MCF 10A (cell line): Measurements from ENCODE around the gene KLHL22. TPM values are rescaled to one million over a fixed set of nuclear protein-coding genes. Genes with fewer than 3 reads are reported as not detected.

Source experiments
- BruUV-seq: library from RNA; stranded (reverse); fragments of 400-500 nt; replicated peaks from 2 replicates; lab custom pipeline; 2021; lab: Mats Ljungman, UMichigan
- CTCF ChIA-PET: fragments of 300-600 bp; sonication (Branson Sonifier 250); formaldehyde crosslinking; extraction: SDS; loops from one replicate; lab custom pipeline; 2021; ENCODE audit warnings: antibody characterized with exemption, inconsistent platforms; lab: Yijun Ruan, JAX
- POLR2A ChIA-PET: fragments of 300-600, 350-650 bp; sonication (Branson Sonifier 250); formaldehyde crosslinking; extraction: SDS; loops from one replicate; lab custom pipeline; 2020; ENCODE audit warnings: antibody characterized with exemption, inconsistent platforms; lab: Yijun Ruan, JAX
- DNase-seq: peaks from one replicate; pipeline ENCODE4 v3.0.0-alpha.2; 2018; ENCODE audit not compliant: unreplicated experiment
- H3K27ac Mint-ChIP-seq: one replicate; pipeline ENCODE4 v1.8.0; 2022; ENCODE audit warnings: mild to moderate bottlenecking, low read depth, mixed read lengths; ENCODE audit not compliant: unreplicated experiment
- H3K27me3 Mint-ChIP-seq: one replicate; pipeline ENCODE4 v1.8.0; 2022; ENCODE audit warnings: mixed read lengths; ENCODE audit not compliant: insufficient read depth, unreplicated experiment
- H3K36me3 Mint-ChIP-seq: one replicate; pipeline ENCODE4 v1.8.0; 2022; ENCODE audit warnings: mild to moderate bottlenecking, moderate library complexity, mixed read lengths; ENCODE audit not compliant: insufficient read depth, unreplicated experiment
- H3K4me1 Mint-ChIP-seq: one replicate; pipeline ENCODE4 v1.8.0; 2022; ENCODE audit warnings: mixed read lengths; ENCODE audit not compliant: insufficient read depth, unreplicated experiment
- H3K4me3 Mint-ChIP-seq: one replicate; pipeline ENCODE4 v1.8.0; 2022; ENCODE audit warnings: mild to moderate bottlenecking, moderate library complexity, mixed read lengths; ENCODE audit not compliant: unreplicated experiment
- H3K9me3 Mint-ChIP-seq: one replicate; pipeline ENCODE4 v1.8.0; 2022; ENCODE audit warnings: mixed read lengths; ENCODE audit not compliant: unreplicated experiment
- intact Hi-C: fragments of 100-400 bp; cut with micrococcal nuclease; formaldehyde crosslinking; loops from 2 replicates; pipeline ENCODE4 v1.14.1; 2022
- total RNA-seq: library from RNA; stranded (reverse); gene quantifications from 2 replicates; pipeline ENCODE4 v1.2.3, GENCODE V29; 2022
- TF ChIP-seq, protein P1 (sequence below): fragments of 200-600 bp; IDR thresholded peaks from one replicate; pipeline ENCODE4 v1.8.0; 2022; ENCODE audit warnings: antibody characterized with exemption, mild to moderate bottlenecking; ENCODE audit not compliant: unreplicated experiment

The KLHL22 gene
- total RNA-seq, 1 experiment from 2014 or later = 14.7 TPM

DNA sequence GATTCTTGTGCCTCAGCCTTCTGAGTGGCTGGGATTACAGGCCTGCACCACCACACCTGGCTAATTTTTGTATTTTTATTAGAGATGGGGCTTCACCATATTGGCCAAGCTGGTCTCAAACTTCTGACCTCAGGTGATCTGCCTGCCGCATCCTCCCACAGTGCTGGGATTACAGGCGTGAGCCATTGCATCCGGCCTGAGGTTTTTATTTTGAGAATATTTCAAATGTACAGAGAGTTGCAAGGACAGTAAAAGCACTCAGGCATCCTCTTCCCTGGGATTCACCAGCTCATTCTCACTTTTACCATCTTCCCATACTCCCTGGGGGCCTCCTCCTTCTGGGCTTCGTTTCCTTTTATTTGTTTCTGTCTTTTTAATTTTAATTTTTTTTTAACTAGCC is 24.0 kb upstream of the KLHL22 start:
- peaks cover 44% of the 10 kb centered on the region for H3K4me1 Mint-ChIP-seq
- TF ChIP-seq, protein P1, sequence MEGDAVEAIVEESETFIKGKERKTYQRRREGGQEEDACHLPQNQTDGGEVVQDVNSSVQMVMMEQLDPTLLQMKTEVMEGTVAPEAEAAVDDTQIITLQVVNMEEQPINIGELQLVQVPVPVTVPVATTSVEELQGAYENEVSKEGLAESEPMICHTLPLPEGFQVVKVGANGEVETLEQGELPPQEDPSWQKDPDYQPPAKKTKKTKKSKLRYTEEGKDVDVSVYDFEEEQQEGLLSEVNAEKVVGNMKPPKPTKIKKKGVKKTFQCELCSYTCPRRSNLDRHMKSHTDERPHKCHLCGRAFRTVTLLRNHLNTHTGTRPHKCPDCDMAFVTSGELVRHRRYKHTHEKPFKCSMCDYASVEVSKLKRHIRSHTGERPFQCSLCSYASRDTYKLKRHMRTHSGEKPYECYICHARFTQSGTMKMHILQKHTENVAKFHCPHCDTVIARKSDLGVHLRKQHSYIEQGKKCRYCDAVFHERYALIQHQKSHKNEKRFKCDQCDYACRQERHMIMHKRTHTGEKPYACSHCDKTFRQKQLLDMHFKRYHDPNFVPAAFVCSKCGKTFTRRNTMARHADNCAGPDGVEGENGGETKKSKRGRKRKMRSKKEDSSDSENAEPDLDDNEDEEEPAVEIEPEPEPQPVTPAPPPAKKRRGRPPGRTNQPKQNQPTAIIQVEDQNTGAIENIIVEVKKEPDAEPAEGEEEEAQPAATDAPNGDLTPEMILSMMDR = no peak
- intact Hi-C loops = no loop called here
- no peak for DNase-seq
- H3K27me3 Mint-ChIP-seq = no peaks in the 10 kb centered on the region
- peak overlapping the region; percentile 44 for H3K27ac Mint-ChIP-seq
- BruUV-seq = no TSS peak
- no peak overlapping the region for H3K4me3 Mint-ChIP-seq
- H3K36me3 Mint-ChIP-seq = peaks cover 70% of the 10 kb centered on the region
- CTCF ChIA-PET = no interaction called here
- H3K9me3 Mint-ChIP-seq = no peaks in the 10 kb centered on the region
- POLR2A ChIA-PET = interaction anchor here (1.0 to 16.3 kb wide), 2 partner anchors 9 to 10 kb away, joined by 3 to 332 read pairs; no protein-coding TSS in a partner anchor

GRCh38 chr22:20517841-20518592 is 22.4 kb upstream of the KLHL22 start:
- DNase-seq = no peak
- intact Hi-C loops = no loop called here
- H3K27ac Mint-ChIP-seq = peak overlapping the region; percentile 63
- no peak overlapping the region for H3K4me3 Mint-ChIP-seq
- ChIA-PET CTCF (interaction anchor here (0.5 to 1.4 kb wide), 3 partner anchors 12 to 40 kb away, joined by 3 to 4 read pairs (median 3); no protein-coding TSS in a partner anchor), POLR2A (interaction anchor here (1.8 to 16.3 kb wide), 3 partner anchors 10 to 49 kb away, joined by 8 to 332 read pairs (median 11); partner anchors contain the start of gene MED15)
- H3K27me3 Mint-ChIP-seq = no peaks in the 10 kb centered on the region
- peaks cover 38% of the 10 kb centered on the region for H3K4me1 Mint-ChIP-seq
- peaks cover 62% of the 10 kb centered on the region for H3K36me3 Mint-ChIP-seq
- no TSS peak for BruUV-seq
- H3K9me3 Mint-ChIP-seq = no peaks in the 10 kb centered on the region
- TF ChIP-seq, protein P1 = no peak

DNA sequence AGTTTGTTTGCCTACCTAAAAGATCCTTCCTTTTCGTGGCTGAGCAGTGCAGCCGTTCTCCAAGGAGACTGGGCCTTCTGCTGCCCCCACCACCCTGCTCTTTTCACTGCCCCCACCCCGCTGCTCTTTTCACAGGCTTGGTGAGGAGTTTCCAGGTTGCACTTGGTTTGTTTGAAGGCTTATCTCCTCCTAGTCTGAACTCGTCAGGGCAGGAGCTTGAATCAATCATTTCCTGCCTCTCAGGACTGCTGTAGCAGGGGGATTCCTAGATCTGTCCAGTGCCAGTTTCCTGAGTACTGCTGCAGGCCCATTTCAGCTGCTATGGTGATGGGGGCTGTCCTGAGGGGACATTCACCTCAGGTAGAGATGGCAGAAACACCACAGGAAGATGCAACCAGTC is 21.8 kb upstream of the KLHL22 start:
- intact Hi-C loops = no loop called here
- no peak overlapping the region for H3K4me3 Mint-ChIP-seq
- DNase-seq = no peak
- BruUV-seq = no TSS peak
- peaks cover 61% of the 10 kb centered on the region for H3K36me3 Mint-ChIP-seq
- H3K4me1 Mint-ChIP-seq = peaks cover 34% of the 10 kb centered on the region
- H3K9me3 Mint-ChIP-seq = no peaks in the 10 kb centered on the region
- H3K27me3 Mint-ChIP-seq = no peaks in the 10 kb centered on the region
- POLR2A ChIA-PET = interaction anchor here (1.8 to 16.3 kb wide), 3 partner anchors 9 to 50 kb away, joined by 8 to 332 read pairs (median 11); partner anchors contain the start of gene MED15
- TF ChIP-seq, protein P1 = no peak
- CTCF ChIA-PET = no interaction called here
- peak overlapping the region; percentile 75 for H3K27ac Mint-ChIP-seq

DNA sequence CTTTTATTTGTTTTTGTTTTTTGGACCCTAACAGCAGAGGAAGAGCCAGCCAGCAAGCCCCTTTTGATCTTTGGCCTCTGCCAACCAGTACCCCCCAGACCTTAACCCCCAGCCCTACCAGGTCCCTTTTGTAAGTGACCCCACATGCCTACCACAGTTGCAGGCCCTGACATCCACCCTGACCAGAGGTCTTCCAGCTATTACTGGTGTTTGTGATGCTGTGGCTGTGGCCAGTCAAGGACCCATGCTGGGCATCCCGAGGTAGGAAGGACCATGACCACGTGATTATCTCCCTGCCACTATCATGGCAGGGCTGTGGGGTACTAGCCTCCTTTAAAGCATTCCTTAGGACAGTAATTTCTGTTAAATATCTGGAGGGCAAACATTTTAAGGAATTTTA is 20.8 kb upstream of the KLHL22 start:
- DNase-seq = no peak
- H3K27me3 Mint-ChIP-seq = no peaks in the 10 kb centered on the region
- POLR2A ChIA-PET = interaction anchor here (2.1 to 16.3 kb wide), 2 partner anchors 8 to 14 kb away, joined by 11 to 332 read pairs; partner anchors contain the start of gene MED15
- CTCF ChIA-PET = interaction anchor here (0.7 to 1.0 kb wide), 2 partner anchors 15 to 48 kb away, joined by 3 read pairs; no protein-coding TSS in a partner anchor
- H3K4me1 Mint-ChIP-seq = peaks cover 39% of the 10 kb centered on the region
- H3K4me3 Mint-ChIP-seq = no peak overlapping the region
- no TSS peak for BruUV-seq
- H3K27ac Mint-ChIP-seq = no peak overlapping the region
- peaks cover 55% of the 10 kb centered on the region for H3K36me3 Mint-ChIP-seq
- H3K9me3 Mint-ChIP-seq = no peaks in the 10 kb centered on the region
- intact Hi-C loops = no loop called here
- TF ChIP-seq, protein P1 = no peak
